ENCODE data around the gene TMEM87A. TPM values are rescaled to one million over a fixed set of nuclear protein-coding genes. Genes with fewer than 3 reads are reported as not detected.

TMEM87A gene
- polyA plus RNA-seq, 12 donors: 35.9 to 50.9 (median 43.7) TPM; not detected in 1

DNA sequence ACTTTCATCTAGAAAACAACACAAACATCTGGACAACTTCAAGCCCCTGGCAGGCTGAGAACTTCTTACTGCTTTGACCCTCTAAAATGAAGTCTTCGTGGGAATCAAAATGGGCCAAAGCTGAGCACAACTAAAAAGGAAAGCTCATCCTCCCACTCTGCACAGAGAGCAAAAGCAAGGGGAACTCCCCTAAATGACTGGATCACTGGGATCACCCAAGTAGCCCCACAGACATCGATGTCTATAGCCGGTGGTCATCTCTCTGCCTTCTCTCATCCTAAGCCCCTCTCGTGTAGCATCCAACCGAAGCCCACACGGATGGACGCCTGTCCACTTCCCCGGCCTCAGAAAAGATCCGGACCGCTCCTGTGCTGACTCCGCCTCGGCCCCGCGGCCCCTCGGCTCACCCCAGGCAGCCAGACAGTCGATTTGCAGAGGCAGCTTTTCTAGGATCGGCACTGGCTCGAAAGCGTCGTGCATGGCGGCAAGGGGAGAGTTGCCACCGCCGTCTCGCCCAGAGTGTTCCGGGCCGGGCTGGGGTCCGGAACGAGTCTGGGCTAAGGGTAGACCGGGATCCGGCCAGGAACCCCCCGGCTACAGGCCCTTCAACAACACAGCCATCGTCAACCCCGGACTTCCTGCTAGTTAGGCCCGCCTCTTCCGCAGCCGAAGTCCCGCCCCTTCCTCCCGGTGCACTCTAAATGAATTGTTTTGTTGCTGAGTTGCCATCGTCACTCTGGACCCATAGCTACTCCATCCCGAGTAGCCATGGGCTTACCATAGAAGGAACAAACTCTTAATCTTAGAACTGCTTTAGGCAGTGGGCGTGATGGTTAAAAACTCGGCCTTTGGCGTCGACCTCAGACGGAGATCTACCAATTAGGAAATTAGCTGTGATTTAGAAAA is 65.3 kb downstream of the TMEM87A start, which contains the start of gene VPS39:
Gene VPS39, minus strand, starts transcription at position 631 of the 906 bp plus-strand sequence. Its CDS starts 151 bp downstream, at position 480.
- DNase-seq: peak; percentile 90

DNA sequence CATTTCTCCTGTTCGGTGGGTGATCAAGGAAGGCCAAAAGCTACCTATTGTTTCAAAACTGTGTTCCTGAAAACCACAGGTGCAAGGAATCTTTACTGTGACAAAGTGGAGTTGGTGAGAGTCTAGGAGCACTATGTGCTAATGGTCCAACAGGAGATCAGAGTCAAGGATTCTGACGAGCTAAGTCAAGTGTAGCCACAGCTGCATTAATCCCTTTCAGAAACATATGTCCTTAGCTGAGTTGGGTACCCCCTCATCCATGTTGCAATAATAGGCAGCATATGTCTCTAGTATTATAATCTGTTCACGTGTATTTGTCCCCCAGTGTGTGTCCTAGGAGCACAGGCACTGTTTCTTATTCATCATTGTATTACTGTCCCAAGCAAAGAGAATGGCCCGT is 66.8 kb downstream of the TMEM87A start:
- no peak for DNase-seq

DNA sequence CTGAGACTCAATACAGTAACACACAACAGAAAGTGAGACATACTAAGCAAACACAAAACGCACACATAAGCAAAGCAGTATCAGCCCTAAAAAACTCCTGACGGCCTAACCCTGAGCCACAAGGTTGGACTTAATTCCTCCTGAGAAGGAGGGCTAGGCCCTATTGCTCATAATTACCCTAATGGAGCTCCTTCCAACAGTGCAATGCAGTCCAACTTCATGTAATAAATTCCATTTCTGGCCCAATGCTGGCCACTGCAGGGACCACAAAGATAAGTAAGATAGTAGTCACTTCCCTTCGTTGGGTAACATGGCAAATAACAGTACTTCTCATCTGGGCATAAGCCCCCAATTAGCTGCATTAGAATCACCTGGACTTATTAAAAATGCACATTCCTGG is 69.3 kb downstream of the TMEM87A start:
- no peak for DNase-seq

DNA sequence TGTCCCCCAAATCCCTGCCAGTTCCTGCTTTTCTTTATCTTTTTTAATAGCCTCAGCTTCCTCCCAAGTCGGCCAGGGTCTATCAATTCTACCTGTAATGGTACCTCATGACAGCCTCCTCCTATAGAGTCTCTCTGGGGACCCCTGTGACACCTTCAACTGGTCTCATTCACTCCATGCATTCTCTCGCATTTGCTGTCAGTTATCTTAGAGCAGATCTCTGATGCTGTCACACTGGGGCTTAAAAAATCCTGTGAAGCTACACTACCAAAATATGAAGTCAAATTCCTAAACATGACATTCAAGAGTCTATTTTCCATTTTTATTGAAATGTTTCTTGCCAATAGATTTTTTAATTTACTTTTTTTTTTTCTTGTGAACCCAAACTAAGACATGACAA is 70.6 kb downstream of the TMEM87A start:
- no peak for DNase-seq

DNA sequence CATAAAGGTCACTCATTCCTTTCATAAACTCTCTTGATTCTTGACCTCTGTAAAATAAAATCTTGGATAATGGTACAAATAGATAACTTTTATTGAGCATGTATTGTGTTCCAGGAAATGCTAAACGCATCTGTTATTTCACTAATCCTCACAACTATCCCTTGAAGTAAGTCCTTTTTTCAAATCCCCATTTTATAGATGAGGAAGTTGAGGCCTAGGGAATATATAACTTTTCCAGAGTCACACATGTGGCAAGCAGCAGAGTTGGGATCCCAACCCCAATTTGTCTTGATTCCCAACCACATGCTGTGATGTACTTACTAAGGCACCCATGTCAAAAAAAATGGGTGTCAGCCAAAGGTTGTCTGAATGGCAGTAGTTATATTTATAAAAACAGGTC is 71.4 kb downstream of the TMEM87A start:
- DNase-seq: no peak

DNA sequence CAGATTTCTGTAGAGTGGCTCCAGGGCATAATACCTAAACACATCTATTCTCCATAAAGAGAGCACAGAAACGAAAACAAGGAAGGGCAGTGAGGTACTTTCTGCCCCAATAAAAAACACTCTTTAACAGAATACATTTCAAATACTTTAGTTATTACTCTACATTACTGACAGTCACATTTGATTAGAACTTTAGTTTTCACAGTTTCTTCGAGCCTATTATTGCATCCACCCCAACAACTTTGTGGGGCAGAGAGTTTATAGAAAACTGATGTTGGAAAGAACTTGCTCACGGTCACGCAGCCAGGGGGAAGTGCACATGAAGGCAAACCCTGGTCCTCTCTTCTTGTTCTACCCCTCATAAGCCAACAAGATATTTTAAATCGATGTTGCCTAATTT is 74.1 kb downstream of the TMEM87A start:
- no peak for DNase-seq

DNA sequence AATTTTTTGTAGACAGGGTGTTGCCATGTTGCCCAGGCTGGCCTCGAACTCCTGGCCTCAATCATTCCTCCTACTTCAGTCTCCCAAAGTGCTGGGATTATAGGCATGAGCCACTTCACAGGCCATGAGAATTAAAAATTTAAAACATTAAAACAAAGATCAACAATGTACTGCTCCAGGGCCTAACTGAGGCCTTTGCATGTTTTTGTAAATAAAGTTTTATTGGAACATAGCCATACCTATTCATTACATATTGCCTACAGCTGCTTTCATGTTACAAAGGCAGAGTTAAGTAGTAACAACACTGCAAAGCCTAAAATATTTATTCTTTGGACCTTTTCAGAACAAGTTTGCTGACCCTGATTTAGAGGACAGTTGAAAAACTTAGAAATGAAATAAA is 74.7 kb downstream of the TMEM87A start:
- DNase-seq: no peak

DNA sequence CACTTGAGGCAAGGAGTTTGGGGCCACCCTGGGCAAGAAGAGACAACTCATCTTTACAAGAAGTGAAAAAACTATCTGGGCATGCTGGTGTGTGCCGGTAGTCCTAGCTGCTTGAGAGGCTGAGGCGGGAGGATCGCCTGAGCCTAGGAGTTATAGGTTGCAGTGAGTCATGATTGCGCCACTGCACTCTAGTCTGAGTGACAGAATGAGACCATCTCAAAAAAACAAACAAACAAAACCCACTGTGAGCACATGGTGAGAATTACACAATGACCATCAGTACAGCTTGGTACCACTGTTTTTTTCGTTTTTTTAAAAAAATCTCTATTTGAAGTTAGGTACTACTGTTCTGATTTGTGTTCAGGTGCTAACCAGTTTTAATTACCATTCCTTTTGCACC is 78.7 kb downstream of the TMEM87A start:
- no peak for DNase-seq

DNA sequence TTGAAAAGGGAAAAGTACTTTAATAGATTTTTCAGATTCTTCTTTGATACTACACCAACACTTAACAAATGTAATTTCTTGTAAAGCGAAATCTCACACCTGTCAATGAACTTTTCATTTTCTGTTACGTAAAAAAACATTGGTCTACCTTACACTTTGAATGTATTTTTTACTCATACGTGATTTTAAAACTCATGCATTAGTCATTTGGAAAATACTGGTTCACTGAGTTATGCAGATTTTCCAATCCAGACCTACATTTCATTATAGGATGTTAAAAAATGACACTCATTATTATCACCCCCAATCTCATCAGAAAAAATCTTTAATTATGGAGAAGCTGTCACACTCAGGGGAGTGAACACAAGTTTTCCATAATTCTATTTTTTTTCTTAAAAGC is 79.8 kb downstream of the TMEM87A start:
- no peak for DNase-seq

DNA sequence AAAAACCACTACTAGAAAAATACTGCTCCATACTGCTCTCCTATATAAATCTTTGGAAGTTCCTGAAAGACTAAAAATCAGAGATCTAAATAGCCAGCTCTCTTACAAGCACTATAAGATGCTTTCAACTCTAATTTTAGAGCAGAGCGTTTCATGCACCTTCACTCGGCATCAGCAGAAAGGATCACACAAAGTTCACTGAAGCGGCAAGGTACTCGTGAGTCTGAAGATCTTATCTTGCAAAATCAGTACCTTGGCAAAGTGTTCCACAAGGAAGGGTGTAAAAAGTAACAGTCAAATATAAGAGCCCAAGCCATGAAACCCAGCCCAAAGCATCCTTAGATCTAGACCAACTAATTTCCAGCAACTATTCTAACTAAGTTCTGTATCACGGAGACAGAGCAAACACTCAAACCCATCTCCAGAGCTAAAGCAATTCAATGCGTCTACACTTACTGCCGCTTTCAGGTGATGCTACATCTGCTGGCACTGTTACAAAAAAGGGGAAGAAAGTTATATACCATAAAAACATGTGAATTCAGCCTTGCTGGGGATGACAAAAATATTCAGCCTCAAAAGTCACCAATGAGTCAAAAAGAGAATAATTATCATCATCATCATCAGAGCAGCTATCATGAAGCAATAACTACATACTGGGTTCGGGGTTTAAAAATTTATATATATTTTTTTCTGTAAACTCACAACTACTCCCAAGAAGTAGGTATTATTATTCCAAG is 81.5 kb downstream of the TMEM87A start:
- DNase-seq: no peak

DNA sequence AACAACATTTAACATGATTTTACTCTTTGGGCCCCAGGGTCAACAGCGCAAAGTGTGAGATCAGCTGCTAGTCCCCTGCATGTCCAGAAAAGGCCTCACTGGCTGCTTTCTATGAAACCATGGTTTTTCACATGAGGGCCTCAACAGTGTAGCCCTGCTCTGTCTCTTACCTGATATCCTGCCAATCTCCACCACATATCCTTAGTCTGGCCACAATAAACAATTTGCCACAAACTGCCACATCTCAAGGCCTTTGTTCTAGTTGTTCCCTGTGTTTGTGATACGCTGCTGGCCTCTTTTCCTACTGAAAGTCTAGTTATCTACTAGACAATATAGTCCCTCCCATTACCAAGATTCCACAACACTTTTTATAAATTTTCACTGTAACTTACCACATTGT is 82.9 kb downstream of the TMEM87A start:
- DNase-seq: no peak

DNA sequence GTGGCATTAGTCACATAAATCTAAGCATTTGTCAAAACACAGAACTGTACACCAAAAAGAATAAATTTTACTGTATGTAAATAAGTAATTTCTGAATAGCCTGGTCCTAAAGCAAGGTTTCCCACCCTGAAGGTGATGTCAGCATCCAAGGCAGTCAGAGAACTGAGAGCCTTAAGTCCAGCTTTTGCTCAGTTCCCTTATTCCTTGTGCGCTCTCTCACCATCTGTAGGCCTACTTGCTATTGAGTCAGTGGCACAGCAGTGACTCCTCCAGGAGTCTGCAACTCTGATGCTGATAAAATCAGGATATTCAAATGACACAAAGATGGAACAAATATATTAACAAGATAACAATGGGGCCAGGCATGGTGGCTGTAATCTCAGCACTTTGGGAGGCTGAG is 87.4 kb downstream of the TMEM87A start:
- DNase-seq: no peak

DNA sequence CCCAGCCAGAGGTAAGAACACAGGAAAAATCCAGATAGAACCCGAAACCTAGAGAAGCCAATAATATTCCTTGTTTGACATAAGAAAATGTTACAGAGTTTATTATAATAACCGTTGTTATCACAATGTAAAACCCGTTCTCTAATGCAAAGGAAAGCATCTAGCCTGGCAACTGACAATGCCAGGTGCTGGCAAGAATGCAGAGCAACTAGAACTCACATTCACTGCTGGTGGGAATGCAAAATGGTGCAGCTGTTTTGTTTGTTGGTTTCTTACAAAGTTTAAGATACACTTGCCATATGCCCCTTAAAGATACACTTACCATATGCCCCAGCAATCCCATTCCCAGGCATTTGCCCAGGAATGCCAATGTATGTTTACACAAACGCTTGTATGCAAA is 88.5 kb downstream of the TMEM87A start:
- DNase-seq: no peak

DNA sequence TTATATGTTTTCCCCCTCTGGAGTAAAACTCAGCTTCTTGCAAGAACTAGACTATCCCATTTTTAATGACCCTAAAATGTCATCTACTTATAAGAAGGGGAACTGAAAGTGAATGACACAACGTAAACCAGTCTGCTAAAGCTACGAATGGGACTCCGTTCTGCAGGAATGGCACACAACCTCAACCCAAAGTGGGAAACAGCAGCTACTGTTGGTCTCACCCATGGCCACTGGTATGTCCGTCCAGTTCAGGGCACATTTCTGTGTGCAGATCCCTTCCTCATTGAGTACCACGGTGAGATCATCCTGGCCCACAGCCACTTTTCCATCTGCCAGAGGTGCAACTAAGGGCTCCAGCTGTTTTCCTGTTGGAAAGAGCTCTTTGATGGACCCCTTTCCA is 88.9 kb downstream of the TMEM87A start:
- no peak for DNase-seq

DNA sequence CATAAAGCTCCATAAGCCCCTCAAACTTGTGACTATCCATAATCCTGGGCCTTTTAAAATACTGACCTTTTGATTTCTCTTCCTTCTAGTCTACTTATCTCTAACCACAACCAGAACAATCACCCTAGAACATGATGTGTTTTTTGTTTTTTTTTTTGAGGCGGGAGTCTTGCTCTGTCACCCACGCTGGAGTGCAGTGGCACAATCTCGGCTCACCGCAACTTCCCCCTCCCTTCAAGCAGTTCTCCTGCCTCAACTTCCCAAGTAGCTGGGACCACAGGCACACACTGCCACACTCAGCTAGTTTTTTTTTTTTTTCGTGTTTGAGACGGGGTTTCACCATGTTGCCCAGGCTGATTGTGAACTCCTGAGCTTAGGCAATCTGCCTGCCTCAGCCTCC is 90.3 kb downstream of the TMEM87A start:
- no peak for DNase-seq

DNA sequence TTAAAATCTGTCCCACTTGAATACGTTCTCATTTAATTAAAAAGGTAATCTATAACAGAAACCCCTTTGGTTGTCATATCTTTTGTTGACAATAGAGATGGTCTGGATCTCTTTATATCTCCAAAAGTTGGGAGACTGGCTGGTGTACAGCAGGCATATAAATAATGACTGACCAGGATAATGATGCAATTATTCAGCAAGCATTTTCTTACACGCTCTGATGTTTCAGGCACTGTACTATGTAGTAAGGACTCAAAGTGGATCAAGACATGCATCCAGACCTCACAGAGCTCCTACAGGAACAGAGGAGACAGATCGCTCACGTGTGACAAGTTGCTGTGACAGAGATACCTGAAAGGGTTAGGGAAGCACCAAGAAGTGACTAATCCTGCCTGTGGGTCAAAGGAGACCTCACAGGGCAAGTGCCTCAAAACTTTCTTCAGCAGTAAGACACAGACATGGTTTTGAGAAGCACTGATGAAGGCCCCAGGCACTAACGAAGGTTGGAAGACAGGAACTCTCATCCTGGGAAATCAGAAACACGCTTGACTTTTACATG is 90.8 kb downstream of the TMEM87A start:
- DNase-seq: no peak

DNA sequence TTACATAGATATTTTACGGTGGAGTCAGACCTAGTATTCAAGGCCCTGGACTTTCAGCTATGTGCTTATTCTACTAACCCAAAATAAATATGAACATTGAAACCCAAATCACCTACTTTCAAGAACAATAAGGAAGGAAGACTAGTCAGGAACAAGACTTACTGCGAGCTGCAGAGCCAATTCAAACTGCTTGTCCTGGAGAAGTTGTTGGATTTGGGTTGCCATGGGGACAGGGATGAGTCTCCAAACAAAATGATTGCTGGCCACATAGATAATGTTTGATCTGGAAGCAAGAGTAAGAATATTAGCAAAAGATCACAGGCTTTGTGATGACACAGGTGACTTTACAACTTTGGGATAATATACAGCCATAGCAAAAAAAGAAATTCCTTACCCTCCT is 95.2 kb downstream of the TMEM87A start:
- DNase-seq: no peak

DNA sequence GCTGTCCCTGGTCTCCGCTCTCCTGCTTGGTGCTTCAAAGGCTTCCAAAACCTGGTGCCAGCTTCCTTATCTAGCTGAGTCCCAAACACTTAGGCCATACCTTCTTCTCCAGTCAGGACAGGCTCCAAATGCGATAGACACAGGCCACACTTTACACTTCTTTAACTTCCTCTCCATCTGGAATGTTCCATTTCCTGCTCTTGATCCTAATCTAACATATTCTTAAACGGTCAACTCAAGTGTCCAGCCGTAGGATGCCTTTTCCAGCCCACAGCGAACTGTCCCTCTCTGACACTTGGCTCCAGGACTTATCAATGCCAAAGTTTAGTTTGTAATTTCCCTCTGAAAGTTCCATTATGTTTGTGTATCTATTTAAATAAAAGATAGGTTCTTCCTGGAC is 97.6 kb downstream of the TMEM87A start:
- DNase-seq: no peak

DNA sequence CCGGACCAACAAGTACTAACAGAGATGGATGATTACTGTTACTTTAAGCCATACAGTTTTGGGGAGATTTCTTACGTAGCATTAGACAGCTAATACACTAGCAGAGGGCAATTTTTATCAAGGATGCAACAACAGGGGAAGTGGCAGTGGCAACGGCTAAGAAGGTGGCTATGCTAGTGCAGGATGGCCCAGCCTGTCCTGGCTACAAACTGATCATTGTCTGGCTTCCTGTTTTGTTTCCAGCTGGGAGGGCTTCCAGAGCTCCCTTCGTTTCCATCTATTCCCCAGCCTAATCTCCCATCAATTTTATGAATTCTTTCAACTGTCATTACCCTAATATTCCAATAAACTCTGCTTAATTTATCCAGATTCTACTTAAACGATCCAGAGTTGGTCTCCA is 100.8 kb downstream of the TMEM87A start:
- no peak for DNase-seq

DNA sequence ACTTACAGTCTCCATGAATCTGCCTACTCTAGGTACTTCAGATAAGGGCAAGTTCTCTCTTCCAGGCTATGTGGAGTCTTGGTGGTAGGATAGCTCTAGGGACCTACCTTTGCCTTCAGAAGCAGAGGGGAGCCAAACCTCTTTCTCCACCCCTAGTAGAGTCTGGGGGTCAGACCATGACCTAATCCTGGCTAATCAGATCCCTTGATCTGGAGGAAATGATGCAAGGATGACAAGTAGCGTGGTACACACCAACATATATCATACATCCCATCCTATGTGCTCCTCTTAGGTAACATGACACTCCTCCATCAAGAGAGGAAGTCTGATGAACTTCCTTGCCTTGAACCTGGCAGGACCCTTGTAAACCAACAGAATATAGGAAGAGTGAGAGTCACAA is 101.4 kb downstream of the TMEM87A start:
- DNase-seq: no peak

DNA sequence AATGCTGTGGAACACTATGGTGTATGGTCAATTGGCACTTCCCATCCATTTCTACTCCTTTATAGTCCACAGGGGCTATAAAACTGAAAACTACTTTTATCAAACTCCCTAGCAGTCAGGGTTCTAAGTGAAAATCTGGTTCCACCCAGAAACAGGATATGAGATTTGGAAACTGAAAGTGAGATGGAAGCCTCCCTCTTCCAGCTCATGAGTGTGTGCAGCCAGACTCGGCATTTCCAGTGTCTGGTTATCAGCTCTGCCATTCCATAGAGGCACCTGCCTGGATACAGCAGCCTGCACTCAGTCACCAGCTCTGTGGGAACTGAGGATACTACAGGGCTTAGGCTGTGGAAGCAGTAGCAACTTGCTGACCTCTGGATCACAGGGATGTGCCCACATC is 102.1 kb downstream of the TMEM87A start:
- no peak for DNase-seq

DNA sequence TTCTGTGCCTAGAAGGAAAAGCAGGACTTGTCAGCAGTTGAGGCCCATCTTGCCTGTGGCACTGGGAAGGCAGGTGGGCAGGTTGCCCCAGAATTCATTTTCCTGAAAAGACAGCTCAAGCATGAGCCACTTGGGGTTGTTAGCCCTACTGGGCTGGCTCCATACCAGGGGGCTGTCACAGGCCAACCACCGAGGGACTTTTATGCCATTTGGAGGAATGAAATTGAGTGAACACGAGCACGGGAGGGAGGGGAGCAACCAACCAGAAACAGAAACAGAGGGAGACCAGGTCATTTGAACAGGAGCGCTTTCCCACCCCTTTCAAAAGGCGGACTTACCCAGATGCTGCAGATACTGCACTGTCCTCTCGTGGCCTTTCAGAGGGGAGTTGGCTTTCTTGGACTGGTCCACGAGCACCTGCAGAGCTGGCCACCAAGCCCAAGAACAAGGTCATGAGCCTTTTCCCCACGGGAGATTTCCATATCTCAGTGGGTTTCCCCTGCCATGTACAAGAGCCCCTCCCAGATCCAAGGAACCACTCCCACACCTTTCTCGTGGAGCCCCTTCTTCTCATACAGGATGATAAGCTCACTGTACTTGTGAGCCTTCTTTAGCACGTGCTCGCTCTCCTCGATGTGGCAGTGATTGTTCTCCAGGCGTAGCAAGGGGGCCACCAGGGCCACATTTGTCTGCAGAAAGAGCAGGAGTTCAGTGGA is 106.8 kb downstream of the TMEM87A start:
- no peak for DNase-seq

Data from muscle of arm (tissue), 12 donors.